HG03457 (cell line): ENCODE measurements around the gene CPXCR1.
"Not testable (repeated sequence)": the region's sequence is repeated elsewhere in the genome, so short reads cannot be mapped to it uniquely, and the experiment has no call there.

Experiments
- ATAC-seq: cut with Tn5 transposase; IDR thresholded peaks from one replicate; pipeline ENCODE4 v1.9.1; 2021; ENCODE audit warnings: moderate number of reproducible peaks; ENCODE audit not compliant: unreplicated experiment

CPXCR1 gene

GRCh38 chrX:88746925-88747324, at the start of gene CPXCR1:
CPXCR1 (plus strand) TSS chrX:88747225; CDS start chrX:88753415, 6,190 bp downstream.
- ATAC-seq, result no peak

GRCh38 chrX:88735835-88736234, 11.2 kb upstream of the CPXCR1 start:
- no peak for ATAC-seq

GRCh38 chrX:88746215-88746614, 810 bp upstream of the CPXCR1 start:
- ATAC-seq, result not testable (repeated sequence)

- not testable (repeated sequence) for ATAC-seq
These were observed 5.3 kb downstream of the CPXCR1 start for GRCh38 chrX:88752339-88752738.

- no peak for ATAC-seq
These were observed 42.8 kb downstream of the CPXCR1 start for GRCh38 chrX:88789825-88790224.
